Head of caudate nucleus (tissue), 42 donors: Measurements from ENCODE around the gene DDR1.
A peak's percentile ranks its signal among the peaks of the same experiment; 100 is the strongest.

Experiments used
- DNase-seq, 42 donors: peaks; one replicate each; pipeline versions ENCODE4 v3.0.0 to v3.0.0-alpha.2; 2020 to 2021; ENCODE audit warnings: mixed read lengths in 7 of 42
- intact Hi-C: fragments of 100-400 bp; cut with DNase I; formaldehyde crosslinking; loops from one replicate; pipeline ENCODE4 v1.15.0; 2022

Gene DDR1

GRCh38 chr6:30928677-30929076 lies 44.4 kb downstream of the DDR1 start:
- DNase-seq: no peak
- intact Hi-C loops: no loop called here

- no peak for DNase-seq
- intact Hi-C loops: no loop called here
Measured at GRCh38 chr6:30930506-30930905, 46.2 kb downstream of the DDR1 start.

- intact Hi-C loops: no loop called here
- DNase-seq: no peak
Measured at GRCh38 chr6:30931272-30931671, 47.0 kb downstream of the DDR1 start.

DNA sequence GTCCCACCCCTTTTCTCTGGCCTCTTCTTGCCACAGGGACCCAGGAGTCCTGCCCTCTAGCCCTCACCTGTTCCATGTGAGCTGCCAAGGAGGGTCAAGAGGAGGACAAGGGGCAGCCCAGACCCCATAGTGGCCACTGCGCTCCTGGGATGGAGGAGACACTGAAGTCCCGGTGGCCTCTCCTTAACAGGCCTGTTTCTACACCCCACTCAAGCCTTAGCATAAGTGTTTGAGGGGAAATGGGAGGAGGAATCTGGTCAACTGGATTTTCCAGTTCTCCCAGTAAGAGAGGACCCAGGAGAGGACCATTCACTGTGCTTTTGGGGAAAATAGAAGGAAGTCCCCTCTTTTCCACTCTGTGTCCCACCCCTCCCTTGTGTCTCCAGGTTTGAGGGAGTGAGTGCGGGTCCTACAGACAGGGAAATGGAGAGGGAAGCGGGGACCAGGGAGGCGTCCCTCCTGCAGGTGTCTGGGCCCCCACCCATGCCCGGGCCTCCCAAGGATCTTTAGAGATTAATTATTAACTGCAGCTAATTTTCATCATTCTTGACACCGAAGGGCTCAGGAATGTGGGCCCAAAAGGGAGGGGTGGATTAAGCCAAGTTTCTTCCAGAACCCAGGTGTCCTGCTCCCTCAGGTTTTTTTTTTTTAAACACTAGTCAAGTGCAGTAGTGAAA lies 47.8 kb downstream of the DDR1 start, which contains the start of gene SFTA2:
Gene SFTA2, minus strand, starts transcription at position 202 of the 677 bp plus-strand sequence. Its CDS starts 74 bp downstream, at position 128.
- intact Hi-C loops: no loop called here
- DNase-seq: no peak

- intact Hi-C loops: no loop called here
- no peak for DNase-seq
Measured at GRCh38 chr6:30932665-30933365, 48.5 kb downstream of the DDR1 start.

DNA sequence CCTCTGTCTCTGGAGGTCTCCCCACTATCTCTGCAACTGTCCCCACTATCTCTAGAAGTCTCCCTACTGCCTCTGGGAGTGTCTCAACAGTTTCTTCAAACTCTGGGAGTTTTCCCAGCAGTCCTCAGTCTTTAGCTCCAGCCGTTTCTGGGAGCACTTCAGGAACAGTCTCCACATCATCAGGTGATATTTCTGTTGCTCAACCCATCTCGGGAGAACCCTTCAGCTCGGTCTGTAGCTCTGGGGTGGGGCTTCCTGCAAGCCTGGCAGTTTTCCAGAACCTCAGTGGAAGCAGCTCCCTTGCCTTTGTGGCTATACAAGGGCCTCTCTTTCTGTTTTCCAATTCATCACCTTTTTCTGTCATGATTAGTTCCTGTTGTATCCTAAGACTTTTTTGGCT lies 50.7 kb downstream of the DDR1 start:
- DNase-seq: no peak
- intact Hi-C loops: no loop called here

GRCh38 chr6:30937265-30937664 lies 52.9 kb downstream of the DDR1 start:
- DNase-seq: no peak
- intact Hi-C loops: no loop called here

- intact Hi-C loops: no loop called here
Measured at GRCh38 chr6:30938730-30939129, 54.4 kb downstream of the DDR1 start.

DNA sequence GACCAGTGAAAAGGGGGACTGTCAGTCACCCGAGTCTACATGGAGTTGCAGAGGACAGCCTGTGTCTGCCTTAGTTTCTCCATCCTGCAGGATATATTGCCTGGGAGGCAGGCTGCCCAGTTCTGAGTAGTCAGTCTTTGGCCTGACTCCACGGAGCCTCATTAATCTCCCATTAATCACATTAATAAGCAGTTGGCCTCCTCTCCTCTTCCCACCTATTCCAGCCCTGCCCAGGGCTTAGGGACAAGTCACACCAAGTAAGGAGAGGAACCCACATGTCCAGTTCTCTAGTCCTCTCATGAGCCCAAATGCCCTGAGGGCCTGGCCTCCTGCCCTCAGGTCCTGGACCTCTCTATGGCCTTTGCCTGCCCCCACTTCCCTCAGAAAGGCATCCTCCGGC lies 55.2 kb downstream of the DDR1 start:
- intact Hi-C loops: no loop called here
- DNase-seq: no peak

More at GRCh38 chr6:30938730-30939129, 54.4 kb downstream of the DDR1 start:
- no peak for DNase-seq

GRCh38 chr6:30940361-30940986 lies 56.2 kb downstream of the DDR1 start, which contains the start of gene MUCL3:
Gene MUCL3, plus strand, starts transcription at chr6:30940973. Its CDS starts 27 bp downstream, at chr6:30941000.
- intact Hi-C loops: no loop called here
- DNase-seq: no peak

DNA sequence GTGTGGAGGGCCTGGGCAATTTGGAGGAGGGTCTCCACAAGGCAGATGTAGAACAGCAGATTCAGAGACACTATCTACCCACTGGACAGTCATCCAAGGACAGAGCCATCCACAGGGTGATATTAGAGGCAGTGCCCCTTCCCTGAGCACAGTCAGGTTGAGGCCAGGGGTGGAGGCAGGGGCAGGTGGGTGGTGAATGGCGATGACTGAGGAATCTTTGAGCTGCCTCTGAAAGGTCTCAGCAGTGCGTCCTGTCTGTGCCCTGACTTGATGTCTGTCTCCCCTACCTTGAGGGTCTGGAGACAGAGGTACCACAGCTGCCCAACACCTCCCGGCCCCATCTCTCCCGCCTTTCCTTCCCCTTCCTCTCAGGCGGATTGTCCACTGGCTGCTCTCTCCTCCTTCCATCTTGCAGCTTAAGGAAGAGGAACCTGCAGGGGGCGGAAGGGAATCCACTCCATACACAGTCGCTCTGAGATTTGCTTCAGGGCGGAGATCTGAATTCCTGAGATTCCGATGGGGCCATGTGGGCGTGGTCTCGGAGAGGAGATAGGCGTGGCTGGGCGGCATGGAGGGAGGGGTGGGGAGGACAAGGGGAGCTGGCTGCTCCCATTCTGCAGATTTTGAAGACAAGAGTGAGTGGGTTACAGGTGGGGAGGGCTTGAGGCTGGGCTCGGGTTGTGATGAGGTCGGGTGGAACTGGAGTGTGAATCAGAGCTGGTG lies 58.2 kb downstream of the DDR1 start:
- intact Hi-C loops: no loop called here
- DNase-seq: peak in 22 of 42 donors; percentile 5 to 63 (median 22)

DNA sequence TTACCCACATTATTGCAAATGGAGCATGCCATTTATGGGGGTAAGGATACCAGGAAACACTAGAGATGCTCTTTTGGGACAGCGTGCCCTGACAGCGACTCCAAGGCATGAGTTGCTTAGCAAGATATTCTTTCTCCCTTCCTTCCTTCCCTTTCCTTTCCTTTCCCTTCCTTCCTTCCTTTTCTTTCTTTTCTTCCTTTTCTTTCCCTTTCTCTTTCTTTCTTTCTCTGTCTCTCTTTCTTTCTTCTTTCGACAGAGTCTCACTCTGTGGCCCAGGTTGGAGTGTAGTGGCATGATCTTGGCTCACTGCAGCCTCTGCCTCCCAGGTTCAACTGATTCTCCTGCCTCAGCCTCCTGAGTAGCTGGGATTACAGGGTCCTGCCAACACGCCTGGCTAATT lies 59.7 kb downstream of the DDR1 start:
- intact Hi-C loops: no loop called here
- no peak for DNase-seq

GRCh38 chr6:30945281-30945680 lies 61.0 kb downstream of the DDR1 start:
- intact Hi-C loops: no loop called here
- DNase-seq: no peak

- DNase-seq: no peak
- intact Hi-C loops: no loop called here
Measured at GRCh38 chr6:30947231-30947630, 62.9 kb downstream of the DDR1 start.

- intact Hi-C loops: no loop called here
- DNase-seq: no peak
Measured at GRCh38 chr6:30948811-30949210, 64.5 kb downstream of the DDR1 start.
